ENCODE data around the gene IQGAP2. TPM values are rescaled to one million over a fixed set of nuclear protein-coding genes. Genes with fewer than 3 reads are reported as not detected.

The IQGAP2 gene
- total and polyA plus RNA-seq, 2 of the 8 experiments (the other 6 are each of a cell fraction or from before 2014, with no cell fraction given), result 19.7 to 66.0 TPM

GRCh38 chr5:76537073-76537543 lies 134.0 kb downstream of the IQGAP2 start:
- Histone ChIP-seq H2AFZ (ENCODE audit: low read length) (no peak overlapping the region), H3K36me3 (ENCODE audit: control insufficient read depth in 2 of 4, insufficient read depth in 4 of 4, low read length in 3 of 4) (no peaks in the 10 kb centered on the region), H3K14ac (ENCODE audit: insufficient read length) (no peak overlapping the region), H3K4me1 (replicated peaks in 1 of 4; ENCODE audit: control insufficient read depth in 3 of 4, insufficient read depth in 4 of 4, low read length in 3 of 4) (peaks cover 0 to 6% (median 1%) of the 10 kb centered on the region in 4 experiments; a peak in 4 of 7 replicates), H2BK12ac (ENCODE audit: low read depth, low read length) (no peak overlapping the region), H3K9me3 (ENCODE audit: insufficient read depth in 2 of 2, low read depth in 1 of 2, low read length in 1 of 2) (no peaks in the 10 kb centered on the region), H4K20me1 (replicated peaks in 1 of 2; ENCODE audit: control insufficient read depth in 1 of 2, insufficient read depth in 2 of 2, low read length in 2 of 2) (no peaks in the 10 kb centered on the region), H2BK5ac (ENCODE audit: low read depth, low read length) (no peak overlapping the region), H4K5ac (ENCODE audit: insufficient read length, low read depth, low read length) (no peak overlapping the region), H3K79me1 (ENCODE audit: low read depth, low read length) (peaks cover 3% of the 10 kb centered on the region; the same call in 1 of the 2 replicates), H2BK20ac (ENCODE audit: low read length) (no peak overlapping the region), H2BK15ac (ENCODE audit: low read length) (no peak overlapping the region), H3K79me2 (ENCODE audit: control insufficient read depth in 1 of 2, insufficient read depth in 2 of 2, low read length in 2 of 2) (peaks cover 0 to 27% of the 10 kb centered on the region in 2 experiments; a peak in 1 of 4 replicates), H3K4ac (replicated peaks; ENCODE audit: insufficient read length, low read depth, low read length) (no peak overlapping the region), H3K4me3 (ENCODE audit: extremely low read depth in 1 of 4, insufficient read depth in 2 of 4, low read depth in 3 of 4, low read length in 4 of 4) (no peak overlapping the region), H4K91ac (replicated peaks; ENCODE audit: insufficient read length, low read length) (no peak overlapping the region), H3K27ac (ENCODE audit: low read depth, low read length) (no peak overlapping the region), H2AK5ac (ENCODE audit: low read depth, low read length) (no peak overlapping the region), H3K23me2 (ENCODE audit: low read depth, low read length) (no peaks in the 10 kb centered on the region), H3K27me3 (replicated peaks in 1 of 4; ENCODE audit: control insufficient read depth in 3 of 4, extremely low read depth in 1 of 4, insufficient read depth in 3 of 4, low read length in 3 of 4) (no peaks in the 10 kb centered on the region; a peak in 3 of 7 replicates), H3K9ac (replicated peaks in 1 of 4; ENCODE audit: extremely low read depth in 1 of 4, low read depth in 3 of 4, low read length in 3 of 4) (no peak overlapping the region), H3K18ac (ENCODE audit: extremely low read depth, low read length) (no peak overlapping the region), H4K8ac (ENCODE audit: extremely low read depth, insufficient read depth, low read length) (no peak overlapping the region), H2BK120ac (replicated peaks; ENCODE audit: low read depth, low read length) (no peak overlapping the region), H3K4me2 (ENCODE audit: insufficient read depth in 1 of 2, low read depth in 2 of 2, low read length in 2 of 2) (no peak overlapping the region), H3K23ac (ENCODE audit: insufficient read length) (no peak overlapping the region), H3K56ac (replicated peaks; ENCODE audit: insufficient read length, low read depth, low read length) (no peak overlapping the region)
- 82% methylated on average over 3 of the region's 3 CpGs; no CpG with 5 or more reads in 1 of the 2 experiments for WGBS, 2 experiments (ENCODE audit: extremely low coverage in 1 of 2, insufficient coverage in 1 of 2, insufficient read length in 1 of 2, insufficient replicate concordance in 2 of 2, low coverage in 1 of 2, low lambda C conversion rate in 2 of 2, missing lambda C conversion rate in 1 of 2)
- TF ChIP-seq GABPA (IDR thresholded peaks at IDR 0.05; ENCODE audit: borderline replicate concordance, insufficient read depth, low read length), result no peak
- no peak for TF ChIP-seq SIRT6 (IDR thresholded peaks at IDR 0.05; ENCODE audit: low read length)
- TF ChIP-seq BACH1 (IDR thresholded peaks at IDR 0.05; ENCODE audit: low read length), result no peak
- CTCF ChIA-PET (ENCODE audit: partially characterized antibody), result interaction anchor here (1.2 to 1.6 kb wide), 3 partner anchors 133 to 206 kb away, joined by 3 to 5 read pairs (median 3); no protein-coding TSS in a partner anchor
- POLR2A ChIA-PET (ENCODE audit: partially characterized antibody), result no interaction called here
- no peak for FAIRE-seq
- DNase-seq (ENCODE audit: low read depth in 1 of 2, low spot score in 2 of 2), result no peak

Data from H1 (cell line).